ENCODE data around the gene CD244.

The CD244 gene

GRCh38 chr1:160846281-160846680 is 16.4 kb downstream of the CD244 start:
- no peak for DNase-seq (ENCODE audit: low spot score)

- DNase-seq (ENCODE audit: low spot score): peak; percentile 25
These were observed 18.0 kb downstream of the CD244 start for GRCh38 chr1:160844447-160845232.

DNA sequence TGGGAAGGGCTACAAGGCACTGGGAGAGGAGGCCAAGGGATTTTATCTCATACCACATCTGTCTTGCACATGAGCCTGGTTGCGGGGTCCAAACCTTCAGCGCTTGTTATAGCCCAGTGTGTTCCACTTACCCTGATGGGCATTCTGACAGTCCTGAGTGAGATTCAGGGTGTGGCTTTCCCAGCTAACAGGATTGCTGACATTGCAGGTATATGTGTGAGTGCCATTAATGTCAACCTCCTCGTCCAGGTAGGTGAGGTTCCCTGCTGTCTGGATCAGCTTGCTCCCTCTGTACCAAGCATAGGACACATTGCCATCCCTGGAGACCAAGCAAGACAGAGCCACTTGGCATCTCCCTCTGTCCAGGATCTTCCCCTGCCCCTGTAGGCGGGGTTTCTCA is 21.6 kb downstream of the CD244 start:
- no peak for DNase-seq (ENCODE audit: low spot score)

DNA sequence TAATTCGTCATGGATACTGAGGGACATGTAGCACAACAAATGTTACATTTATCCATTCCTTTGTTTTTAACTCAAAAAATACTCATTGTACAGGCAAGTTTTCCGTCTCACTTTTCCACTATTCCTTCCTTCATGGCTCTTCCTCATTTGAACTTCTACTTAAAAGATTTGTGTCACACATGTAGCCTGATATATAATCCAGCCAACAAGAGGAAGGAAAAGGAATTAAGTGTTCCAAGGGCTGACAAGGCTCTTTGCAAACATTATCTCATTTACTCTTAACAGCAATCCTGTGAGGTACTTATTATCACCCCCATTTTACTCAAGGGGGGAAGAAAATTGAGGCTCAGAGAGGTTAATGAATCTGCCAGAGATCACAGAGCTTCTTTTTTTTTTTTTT is 22.9 kb downstream of the CD244 start:
- no peak for DNase-seq (ENCODE audit: low spot score)

GRCh38 chr1:160838888-160839287 is 23.8 kb downstream of the CD244 start:
- no peak for DNase-seq (ENCODE audit: low spot score)

DNA sequence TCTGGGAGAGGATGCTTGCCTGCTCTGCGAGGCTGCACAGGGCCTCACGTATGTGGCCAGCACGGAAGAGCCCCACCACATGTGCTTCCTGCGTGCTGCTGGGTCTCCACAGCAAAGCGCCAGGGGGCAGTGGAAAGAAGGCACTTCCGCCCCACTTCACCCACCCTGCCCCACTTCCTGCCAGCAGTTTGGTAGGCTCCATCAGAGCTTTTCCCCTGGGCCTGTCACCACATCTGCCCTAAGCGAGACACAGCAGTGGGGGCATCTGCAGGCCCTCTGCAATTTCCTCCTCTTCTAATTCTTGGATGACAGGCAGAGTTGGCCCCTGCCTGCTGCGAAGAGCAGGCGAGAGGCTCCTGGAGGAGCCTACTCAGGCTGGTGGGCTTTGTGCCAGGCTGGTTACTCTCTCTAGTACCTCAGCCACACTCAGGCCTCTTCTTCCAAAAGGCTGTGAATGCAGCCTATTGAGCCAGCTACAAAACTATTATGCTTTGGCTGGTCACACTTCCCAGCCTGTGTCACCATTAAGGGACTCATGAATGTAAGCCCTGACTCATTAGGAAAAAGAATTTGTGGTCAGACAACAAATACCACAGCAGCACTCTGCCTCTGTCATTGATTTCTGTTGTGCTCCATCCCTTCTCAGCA is 25.0 kb downstream of the CD244 start:
- DNase-seq (ENCODE audit: low spot score): peak; percentile 78

DNA sequence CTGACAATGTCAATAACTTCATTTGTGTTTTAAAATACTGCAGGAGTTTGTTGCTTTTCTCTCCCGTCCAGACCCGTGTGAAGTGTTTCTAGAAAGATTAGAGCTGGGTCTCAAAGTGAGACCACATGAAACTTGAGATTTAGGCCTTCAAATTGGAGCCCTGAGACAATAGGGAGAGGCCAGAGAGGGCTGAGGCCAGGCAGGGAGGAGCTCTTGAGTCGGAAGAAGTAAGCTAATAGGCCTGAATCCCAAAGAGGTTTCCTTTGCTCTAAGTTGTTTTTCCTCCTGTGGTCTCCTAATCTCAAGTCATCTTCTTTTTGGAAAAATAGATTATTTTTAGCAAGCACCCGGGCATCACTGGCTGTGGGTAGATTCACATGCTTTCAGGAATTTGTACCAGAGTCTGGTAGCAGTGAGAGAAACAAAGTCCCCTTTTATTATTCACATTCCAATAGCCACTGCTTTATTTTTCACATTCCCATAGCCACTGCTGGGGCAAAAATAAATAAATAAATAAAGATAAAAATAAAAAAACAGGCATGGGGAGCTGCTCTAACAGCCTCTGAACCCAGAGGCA is 25.6 kb downstream of the CD244 start:
- no peak for DNase-seq (ENCODE audit: low spot score)

- no peak for DNase-seq (ENCODE audit: low spot score)
These were observed 26.1 kb downstream of the CD244 start for GRCh38 chr1:160836561-160836960.

GRCh38 chr1:160835751-160836150 is 26.9 kb downstream of the CD244 start:
- DNase-seq (ENCODE audit: low spot score): no peak

DNA sequence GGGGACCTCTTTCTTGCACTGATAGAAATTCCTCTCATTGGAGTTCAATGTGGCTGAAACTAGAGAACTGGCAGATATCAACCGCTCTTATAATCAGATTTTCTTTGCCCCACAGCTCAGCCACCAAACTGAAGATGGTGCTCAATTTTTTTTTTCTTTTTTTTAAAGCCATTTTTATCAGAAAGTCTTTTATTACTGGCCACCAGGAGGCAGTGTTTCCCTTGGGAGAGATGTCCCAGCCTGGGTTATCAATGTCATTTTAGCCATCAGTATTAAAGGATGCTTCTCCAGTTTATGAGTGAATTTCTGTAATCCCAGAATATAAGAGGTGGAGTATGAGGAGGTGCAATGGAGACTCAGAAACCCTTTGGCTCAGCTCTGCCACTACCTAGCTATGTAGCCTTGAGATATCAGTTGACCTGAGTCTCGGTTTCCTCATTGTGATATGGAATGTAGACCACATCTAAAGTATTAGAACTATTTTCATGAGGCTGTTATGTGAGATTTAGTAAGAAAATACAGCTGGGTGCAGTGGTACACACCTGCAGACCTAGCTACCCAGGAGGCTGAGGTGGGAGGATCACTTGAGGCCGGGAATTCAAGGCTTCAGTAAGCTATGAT is 27.6 kb downstream of the CD244 start:
- DNase-seq (ENCODE audit: low spot score): peak; percentile 50

DNA sequence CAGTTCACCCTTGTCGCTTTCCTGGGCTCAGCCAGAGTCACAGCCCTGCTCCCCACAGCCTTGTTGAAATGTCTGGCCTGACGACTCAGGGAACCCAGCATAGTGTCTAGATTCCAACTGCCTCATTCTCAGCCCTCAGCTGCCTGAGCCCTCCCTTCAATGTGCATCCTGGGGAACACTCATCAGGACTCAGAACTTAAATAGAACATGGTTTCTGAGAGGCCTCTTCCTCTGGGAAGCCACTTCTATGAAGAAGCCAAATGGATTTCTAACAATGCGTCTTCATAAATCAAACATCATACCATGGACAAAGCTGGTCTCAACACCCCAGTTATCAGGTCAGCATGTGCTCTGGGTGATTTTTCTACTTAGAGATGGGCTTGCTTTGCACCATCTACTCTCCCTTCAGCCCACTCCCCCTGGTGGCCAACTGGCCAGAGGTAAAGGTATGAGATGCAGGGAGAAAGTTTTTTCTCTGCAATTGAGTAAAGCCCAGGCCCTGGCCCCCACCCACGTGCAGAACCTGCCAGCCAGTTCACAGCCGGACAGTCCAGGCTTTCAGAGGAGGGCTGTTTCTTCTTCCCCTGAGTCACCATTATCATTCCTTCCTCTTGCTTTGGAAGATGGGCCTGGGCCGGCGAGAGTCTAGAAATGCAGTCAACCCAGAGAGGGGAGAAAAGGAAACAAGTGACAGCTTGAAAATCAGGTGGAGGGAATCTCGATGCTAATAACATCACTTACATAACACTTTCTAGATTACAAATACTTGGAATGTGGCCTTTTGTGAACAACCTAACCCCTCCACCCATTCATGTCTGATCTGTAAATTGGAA is 32.1 kb downstream of the CD244 start:
- peak; percentile 75 for DNase-seq (ENCODE audit: low spot score)

DNA sequence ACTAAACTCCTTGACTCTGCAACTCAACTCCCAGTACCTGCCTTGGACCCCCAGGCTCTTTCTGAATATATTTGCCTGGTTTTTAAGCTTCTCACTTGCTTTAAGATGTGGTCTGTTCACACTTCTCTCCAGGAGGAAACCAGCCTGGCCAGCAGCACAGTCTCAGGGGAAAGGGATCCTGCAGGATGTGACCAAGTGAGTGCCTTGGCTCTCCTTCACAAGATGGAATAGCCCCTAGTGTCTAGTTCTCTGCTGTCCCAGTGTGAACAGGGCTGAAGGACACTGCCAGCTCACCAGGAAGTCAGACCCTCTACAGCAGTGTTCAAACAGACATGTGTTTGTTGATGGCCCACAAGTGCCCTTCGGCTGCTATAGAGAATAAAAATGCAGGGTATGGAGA is 32.9 kb downstream of the CD244 start:
- DNase-seq (ENCODE audit: low spot score): no peak

DNA sequence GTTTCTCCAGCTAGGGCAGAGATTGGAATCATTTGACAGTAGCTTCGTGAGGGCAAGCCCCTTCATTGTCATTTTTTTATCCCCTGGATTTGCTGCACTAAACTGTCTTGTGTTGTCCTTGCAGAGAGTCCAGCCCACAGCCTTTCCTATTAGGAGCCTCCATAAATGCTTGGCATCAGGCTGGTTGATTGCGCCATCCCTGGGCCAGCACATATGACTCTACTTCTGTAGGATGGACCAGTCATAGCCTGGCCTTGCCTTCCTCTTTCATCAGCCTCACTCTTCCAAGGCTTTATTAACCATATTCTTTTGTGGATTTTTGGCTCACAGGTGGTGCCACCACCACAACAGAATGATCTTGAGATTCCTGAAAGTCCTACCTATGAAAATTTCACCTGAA is 35.3 kb downstream of the CD244 start:
- no peak for DNase-seq (ENCODE audit: low spot score)

- DNase-seq (ENCODE audit: low spot score): no peak
These were observed 36.1 kb downstream of the CD244 start for GRCh38 chr1:160826546-160826945.

DNA sequence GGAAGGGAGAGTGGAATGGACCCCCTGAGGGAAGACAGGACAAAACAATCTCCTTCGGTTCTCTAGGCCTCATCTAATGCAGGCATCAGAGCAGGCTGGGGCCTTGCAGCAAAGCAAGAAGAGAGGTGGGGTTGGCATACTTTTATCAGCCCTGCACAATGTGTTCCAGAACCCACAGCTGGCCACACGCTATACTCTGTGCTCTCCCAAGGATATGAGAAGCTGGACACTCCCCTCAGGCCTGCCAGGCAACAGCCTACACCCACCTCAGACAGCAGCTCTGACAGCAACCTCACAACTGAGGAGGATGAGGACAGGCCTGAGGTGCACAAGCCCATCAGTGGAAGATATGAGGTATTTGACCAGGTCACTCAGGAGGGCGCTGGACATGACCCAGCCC is 39.4 kb downstream of the CD244 start:
- DNase-seq (ENCODE audit: low spot score): no peak

GRCh38 chr1:160821627-160822026 is 41.1 kb downstream of the CD244 start:
- no peak for DNase-seq (ENCODE audit: low spot score)

GRCh38 chr1:160819186-160819585 is 43.5 kb downstream of the CD244 start:
- DNase-seq (ENCODE audit: low spot score): no peak

GRCh38 chr1:160818207-160818937 is 44.3 kb downstream of the CD244 start:
- DNase-seq (ENCODE audit: low spot score): no peak

- no peak for DNase-seq (ENCODE audit: low spot score)
These were observed 47.8 kb downstream of the CD244 start for GRCh38 chr1:160814856-160815255.

DNA sequence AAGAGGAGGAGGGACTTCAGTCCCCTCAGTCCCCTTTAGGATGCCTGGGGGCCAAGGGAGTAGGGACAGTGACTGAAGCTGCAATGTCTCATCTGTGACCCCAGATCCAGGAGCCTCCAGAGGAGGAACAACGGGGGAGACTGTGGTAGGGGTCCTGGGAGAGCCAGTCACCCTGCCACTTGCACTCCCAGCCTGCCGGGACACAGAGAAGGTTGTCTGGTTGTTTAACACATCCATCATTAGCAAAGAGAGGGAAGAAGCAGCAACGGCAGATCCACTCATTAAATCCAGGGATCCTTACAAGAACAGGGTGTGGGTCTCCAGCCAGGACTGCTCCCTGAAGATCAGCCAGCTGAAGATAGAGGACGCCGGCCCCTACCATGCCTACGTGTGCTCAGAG is 48.4 kb downstream of the CD244 start:
- DNase-seq (ENCODE audit: low spot score): no peak

- DNase-seq (ENCODE audit: low spot score): peak; percentile 65
These were observed 49.5 kb downstream of the CD244 start for GRCh38 chr1:160813215-160813614.

All from CD4-positive, alpha-beta T cell treated with Interleukin-2 at 100 ng/mL for 4 hours (primary cell).